PC-3 (cell line): ENCODE data around the gene ARHGAP26. TPM values are rescaled to one million over a fixed set of nuclear protein-coding genes. Genes with fewer than 3 reads are reported as not detected.
A peak's percentile ranks its signal among the peaks of the same experiment; 100 is the strongest.

Experiments used
- ATAC-seq: fragments of 200-7000 bp; cut with Tn5 transposase; 2 replicates; pipeline ENCODE4 v1.9.1; 2020; ENCODE audit warnings: mild to moderate bottlenecking, moderate library complexity
- BruUV-seq: library from RNA; stranded (reverse); fragments of 400-500 nt; replicated peaks from 2 replicates; lab custom pipeline; 2021; lab: Mats Ljungman, UMichigan
- CTCF ChIA-PET: fragments of 300-600 bp; sonication (Branson Sonifier 250); formaldehyde crosslinking; loops from one replicate; lab custom pipeline; 2022; ENCODE audit warnings: antibody characterized with exemption; lab: Charles Lee
- POLR2A ChIA-PET: fragments of 300-600 bp; sonication (Branson Sonifier 250); formaldehyde crosslinking; loops from one replicate; lab custom pipeline; 2022; ENCODE audit warnings: antibody characterized with exemption; ENCODE audit not compliant: unreplicated experiment; lab: Charles Lee
- DNase-seq: peaks from one replicate; pipeline ENCODE4 v3.0.0-alpha.2; 2015
- H2AFZ ChIP-seq: fragments of 300-600 bp; sonication (generic); 2 replicates; pipeline ENCODE4 v1.6.0; 2016; ENCODE audit warnings: antibody characterized with exemption, low read length
- H3F3A ChIP-seq: fragments of 300-600 bp; sonication (generic); one replicate; pipeline ENCODE4 v1.6.0; 2017; ENCODE audit warnings: antibody characterized with exemption, low read length, control low read depth, mild to moderate bottlenecking; ENCODE audit not compliant: unreplicated experiment
- H3K27ac ChIP-seq: fragments of 300-600 bp; sonication (generic); 2 replicates; pipeline ENCODE4 v1.5.1; 2016; ENCODE audit warnings: mild to moderate bottlenecking, low read length
- H3K27me3 ChIP-seq: fragments of 300-600 bp; sonication (generic); 2 replicates; pipeline ENCODE4 v1.6.1; 2016; ENCODE audit warnings: low read length, mixed read lengths
- H3K36me3 ChIP-seq: fragments of 300-600 bp; sonication (generic); 2 replicates; pipeline ENCODE4 v1.6.1; 2016; ENCODE audit warnings: low read depth, mixed run types, low read length, mixed read lengths
- H3K4me1 ChIP-seq: fragments of 300-600 bp; sonication (generic); 2 replicates; pipeline ENCODE4 v1.5.1; 2016; ENCODE audit warnings: low read length; ENCODE audit not compliant: insufficient read depth
- H3K4me2 ChIP-seq: fragments of 300-600 bp; sonication (generic); 2 replicates; pipeline ENCODE4 v1.6.0; 2016; ENCODE audit warnings: low read length
- H3K4me3 ChIP-seq: fragments of 300-600 bp; sonication (generic); 2 replicates; pipeline ENCODE4 v1.5.1; 2016; ENCODE audit warnings: mild to moderate bottlenecking, low read length, mixed read lengths
- H3K79me2 ChIP-seq: fragments of 300-600 bp; sonication (generic); 2 replicates; pipeline ENCODE4 v1.6.1; 2017; ENCODE audit warnings: low read length, mixed read lengths
- H3K9ac ChIP-seq: fragments of 300-600 bp; sonication (generic); 2 replicates; pipeline ENCODE4 v1.6.0; 2016; ENCODE audit warnings: mild to moderate bottlenecking, low read length
- H3K9me2 ChIP-seq: fragments of 300-600 bp; sonication (generic); replicated peaks from 2 replicates; pipeline ENCODE4 v1.6.1; 2016; ENCODE audit warnings: mixed run types, low read length, mixed read lengths
- H3K9me3 ChIP-seq: fragments of 300-600 bp; sonication (generic); 2 replicates; pipeline ENCODE4 v1.6.1; 2016; ENCODE audit warnings: low read length, mixed read lengths
- H4K20me1 ChIP-seq: fragments of 300-600 bp; sonication (generic); 2 replicates; pipeline ENCODE4 v1.6.1; 2016; ENCODE audit warnings: low read length, mixed read lengths
- CTCF ChIP-seq: fragments of 300-600 bp; sonication (generic); conservative IDR thresholded peaks from 2 replicates; pipeline ENCODE4 v1.5.1; 2017; ENCODE audit warnings: antibody characterized with exemption, low read depth, mild to moderate bottlenecking, low read length
- EZH2 ChIP-seq: fragments of 300-600 bp; sonication (generic); IDR thresholded peaks from one replicate; pipeline ENCODE4 v1.6.1; 2017; ENCODE audit warnings: antibody characterized with exemption, mild to moderate bottlenecking, low read length; ENCODE audit not compliant: unreplicated experiment
- EZH2phosphoT487 ChIP-seq: fragments of 300-600 bp; sonication (generic); IDR thresholded peaks from 2 replicates; pipeline ENCODE4 v1.6.1; 2018; ENCODE audit warnings: mild to moderate bottlenecking, antibody characterized with exemption, low read length, borderline replicate concordance
- intact Hi-C: fragments of 100-400 bp; cut with micrococcal nuclease; formaldehyde crosslinking; loops from 2 replicates; pipeline ENCODE4 v1.9.0; 2023
- total RNA-seq: library from RNA; depleted of rRNA; stranded (reverse); fragments of >200 nt; gene quantifications from 2 replicates; pipeline ENCODE4 v1.2.3, GENCODE V29; 2014

Gene ARHGAP26
- total RNA-seq, 1 experiment from 2014 or later: 11.7 TPM

- Histone ChIP-seq H3K9ac (no peak overlapping the region), H3K4me1 (peaks cover 29% of the 10 kb centered on the region), H3K36me3 (no peaks in the 10 kb centered on the region), H3K4me3 (no peak overlapping the region), H3K9me3 (no peaks in the 10 kb centered on the region), H3K4me2 (peak overlapping the region; percentile 40; the same call in 1 of the 2 replicates), H2AFZ (no peak overlapping the region), H4K20me1 (no peaks in the 10 kb centered on the region), H3K79me2 (no peaks in the 10 kb centered on the region), H3K27ac (peak overlapping the region; percentile 46), H3F3A (no peaks in the 10 kb centered on the region), H3K9me2 (no peaks in the 10 kb centered on the region), H3K27me3 (no peaks in the 10 kb centered on the region)
- peak; percentile 85 for DNase-seq
- intact Hi-C loops: loop anchor here (1.0 to 10.0 kb wide), 2 partner anchors 20 to 144 kb away; no protein-coding TSS in a partner anchor
- peak; percentile 97 for ATAC-seq
- no TSS peak for BruUV-seq
- ChIA-PET POLR2A (interaction anchor here (0.7 to 1.0 kb wide), 2 partner anchors 13 to 31 kb away, joined by 4 to 5 read pairs; no protein-coding TSS in a partner anchor), CTCF (interaction anchor here (0.6 to 1.5 kb wide), 3 partner anchors 26 to 148 kb away, joined by 3 to 5 read pairs (median 4); no protein-coding TSS in a partner anchor)
- TF ChIP-seq EZH2: no peak
- no peak for TF ChIP-seq EZH2phosphoT487
- TF ChIP-seq CTCF: no peak
Observed at GRCh38 chr5:142740474-142741242, 29.5 kb upstream of the ARHGAP26 start.

GRCh38 chr5:142743592-142744441, 26.4 kb upstream of the ARHGAP26 start:
- BruUV-seq: no TSS peak

More at GRCh38 chr5:142743592-142744441, 26.4 kb upstream of the ARHGAP26 start:
- H3K36me3 ChIP-seq: no peaks in the 10 kb centered on the region; the same call in 1 of the 2 replicates
- no peak overlapping the region for H3K4me3 ChIP-seq
- H3K9me3 ChIP-seq: no peaks in the 10 kb centered on the region
- H3K4me1 ChIP-seq: peaks cover 38% of the 10 kb centered on the region
- POLR2A ChIA-PET: no interaction called here
- no peaks in the 10 kb centered on the region for H3K27me3 ChIP-seq
- intact Hi-C loops: loop anchor here (10.0 kb wide), 1 partner anchor 141 kb away; no protein-coding TSS in a partner anchor
- H3K27ac ChIP-seq: no peak overlapping the region
- H3F3A ChIP-seq: no peaks in the 10 kb centered on the region
- H4K20me1 ChIP-seq: no peaks in the 10 kb centered on the region
- DNase-seq (peak; percentile 40), ATAC-seq (no peak)
- H3K9ac ChIP-seq: no peak overlapping the region
- TF ChIP-seq EZH2phosphoT487 (no peak), EZH2 (no peak), CTCF (no peak)
- CTCF ChIA-PET: interaction anchor here (0.6 kb wide), 1 partner anchor 179 kb away, joined by 3 read pairs; no protein-coding TSS in a partner anchor
- H3K4me2 ChIP-seq: no peak overlapping the region
- no peaks in the 10 kb centered on the region for H3K9me2 ChIP-seq
- no peaks in the 10 kb centered on the region for H3K79me2 ChIP-seq
- no peak overlapping the region for H2AFZ ChIP-seq
